ENCODE data around the gene PTPRD.

- TF ChIP-seq CTCF (conservative IDR thresholded peaks at IDR 0.05; ENCODE audit: low read depth in 2 of 2) = no peak
- TF ChIP-seq POLR2AphosphoS5 (IDR thresholded peaks at IDR 0.05; ENCODE audit: low read depth) = no peak
These were observed 1768.3 kb downstream of the PTPRD start for GRCh38 chr9:8844549-8844948.
